Gastroesophageal sphincter (tissue), 3 donors: Measurements from ENCODE around the gene RXRG.

Source experiments
- CTCF ChIP-seq, 4 experiments: fragments of 200-600 bp in 2 of 4; fragments of 450-650 bp in 2 of 4; sonication (generic) in 1 of 4; IDR thresholded peaks; one replicate each; pipeline ENCODE4 v1.5.1; 2017 to 2019; ENCODE audit warnings: antibody characterized with exemption in 4 of 4, mild to moderate bottlenecking in 2 of 4, moderate library complexity in 2 of 4
- POLR2AphosphoS5 ChIP-seq: sonication (generic); formaldehyde crosslinking; IDR thresholded peaks from one replicate; pipeline ENCODE4 v1.6.1; 2017; ENCODE audit warnings: antibody characterized with exemption

GRCh38 chr1:165414620-165415019 is 30.3 kb downstream of the RXRG start:
- TF ChIP-seq CTCF (IDR thresholded peaks at IDR 0.05) (no peak), POLR2AphosphoS5 (no peak)
